H9 (cell line): Measurements from ENCODE around the gene APOL5. TPM values are rescaled to one million over a fixed set of nuclear protein-coding genes. Genes with fewer than 3 reads are reported as not detected.

Experiments used
- DNase-seq: peaks from one replicate; pipeline ENCODE4 v3.0.0-alpha.2; 2017
- H2AFZ ChIP-seq: one replicate; pipeline ENCODE4 v1.6.1; 2013; ENCODE audit warnings: mild to moderate bottlenecking, low read length, control low read depth, moderate library complexity
- H2AK5ac ChIP-seq: 2 replicates; pipeline ENCODE4 v1.6.1; 2013; ENCODE audit warnings: low read length, control low read depth, mixed read lengths; ENCODE audit not compliant: insufficient read length
- H2BK120ac ChIP-seq: one replicate; pipeline ENCODE4 v1.6.1; 2013; ENCODE audit warnings: low read depth, mild to moderate bottlenecking, low read length, control low read depth, inconsistent platforms; ENCODE audit not compliant: poor library complexity, severe bottlenecking
- H2BK12ac ChIP-seq: 2 replicates; pipeline ENCODE4 v1.6.1; 2013; ENCODE audit warnings: low read length, control low read depth, mixed read lengths, low read depth; ENCODE audit not compliant: insufficient read length
- H2BK15ac ChIP-seq: 2 replicates; pipeline ENCODE4 v1.6.1; 2013; ENCODE audit warnings: low read depth, low read length, control low read depth
- H2BK20ac ChIP-seq: one replicate; pipeline ENCODE4 v1.6.1; 2013; ENCODE audit warnings: low read depth, mild to moderate bottlenecking, low read length, control low read depth, inconsistent platforms; ENCODE audit not compliant: poor library complexity, severe bottlenecking
- H2BK5ac ChIP-seq: 2 replicates; pipeline ENCODE4 v1.6.1; 2013; ENCODE audit warnings: low read length, control low read depth, mixed read lengths; ENCODE audit not compliant: insufficient read length
- H3K14ac ChIP-seq: 2 replicates; pipeline ENCODE4 v1.6.1; 2013; ENCODE audit warnings: low read length, control low read depth; ENCODE audit not compliant: insufficient read depth
- H3K18ac ChIP-seq: 2 replicates; pipeline ENCODE4 v1.6.1; 2013; ENCODE audit warnings: low read depth, mild to moderate bottlenecking, mixed read lengths, low read length, control low read depth; ENCODE audit not compliant: insufficient read length
- H3K23ac ChIP-seq: 2 replicates; pipeline ENCODE4 v1.6.1; 2013; ENCODE audit warnings: low read length, control low read depth, mixed read lengths, low read depth; ENCODE audit not compliant: insufficient read length
- H3K23me2 ChIP-seq: 2 replicates; pipeline ENCODE4 v1.6.1; 2013; ENCODE audit warnings: low read depth, mild to moderate bottlenecking, mixed read lengths, low read length, control low read depth; ENCODE audit not compliant: insufficient read length, poor library complexity, severe bottlenecking
- H3K27ac ChIP-seq: 2 replicates; pipeline ENCODE4 v1.5.1; 2013; ENCODE audit warnings: low read length, control low read depth, mixed read lengths, low read depth; ENCODE audit not compliant: insufficient read length
- H3K27me3 ChIP-seq: 2 replicates; pipeline ENCODE4 v1.6.1; 2013; ENCODE audit warnings: low read length, control low read depth, inconsistent platforms; ENCODE audit not compliant: insufficient read depth
- H3K4ac ChIP-seq: 2 replicates; pipeline ENCODE4 v1.6.1; 2013; ENCODE audit warnings: low read depth, mild to moderate bottlenecking, control low read depth, inconsistent platforms, low read length, moderate library complexity
- H3K4me1 ChIP-seq: 2 replicates; pipeline ENCODE4 v1.6.1; 2013; ENCODE audit warnings: low read length, control low read depth, inconsistent platforms; ENCODE audit not compliant: insufficient read depth
- H3K4me2 ChIP-seq: 2 replicates; pipeline ENCODE4 v1.6.1; 2013; ENCODE audit warnings: low read length, control low read depth, mixed read lengths; ENCODE audit not compliant: insufficient read length, insufficient read depth
- H3K56ac ChIP-seq: 2 replicates; pipeline ENCODE4 v1.6.1; 2013; ENCODE audit warnings: low read depth, mild to moderate bottlenecking, mixed read lengths, low read length, control low read depth; ENCODE audit not compliant: insufficient read length
- H3K79me1 ChIP-seq: 2 replicates; pipeline ENCODE4 v1.6.1; 2013; ENCODE audit warnings: low read depth, mild to moderate bottlenecking, moderate library complexity, low read length, control low read depth, inconsistent platforms; ENCODE audit not compliant: insufficient read depth, poor library complexity, severe bottlenecking
- H3K79me2 ChIP-seq: 2 replicates; pipeline ENCODE4 v1.6.1; 2013; ENCODE audit warnings: low read length, control low read depth, inconsistent platforms; ENCODE audit not compliant: insufficient read depth
- H3K9ac ChIP-seq: 2 replicates; pipeline ENCODE4 v1.6.1; 2013; ENCODE audit warnings: low read length, control low read depth, mixed read lengths; ENCODE audit not compliant: insufficient read length; ENCODE audit errors: extremely low read depth
- H3K9me3 ChIP-seq: one replicate; pipeline ENCODE4 v1.6.1; 2013; ENCODE audit warnings: low read depth, low read length, inconsistent platforms; ENCODE audit not compliant: control insufficient read depth
- H3T11ph ChIP-seq: one replicate; pipeline ENCODE4 v1.6.1; 2013; ENCODE audit warnings: mild to moderate bottlenecking, low read length, control low read depth, inconsistent platforms
- H4K20me1 ChIP-seq: one replicate; pipeline ENCODE4 v1.6.1; 2013; ENCODE audit not compliant: control insufficient read depth, insufficient read length, insufficient read depth
- H4K5ac ChIP-seq: 2 replicates; pipeline ENCODE4 v1.6.1; 2013; ENCODE audit warnings: low read depth, mild to moderate bottlenecking, mixed read lengths, low read length, control low read depth; ENCODE audit not compliant: insufficient read length
- H4K8ac ChIP-seq: replicated peaks from 2 replicates; pipeline ENCODE4 v1.6.1; 2013; ENCODE audit warnings: low read length, control low read depth, mixed read lengths, low read depth; ENCODE audit not compliant: insufficient read length
- H4K91ac ChIP-seq: 2 replicates; pipeline ENCODE4 v1.6.1; 2013; ENCODE audit warnings: low read depth, mild to moderate bottlenecking, moderate library complexity, mixed read lengths, low read length, control low read depth; ENCODE audit not compliant: insufficient read length
- H3K27ac Mint-ChIP-seq, 3 experiments: 2 replicates in 2 of 3; 3 replicates in 1 of 3; pipeline ENCODE4 v1.8.0; 2020 to 2021; ENCODE audit warnings: mixed read lengths in 3 of 3, mild to moderate bottlenecking in 1 of 3, moderate library complexity in 1 of 3
- H3K27me3 Mint-ChIP-seq: 2 replicates; pipeline ENCODE4 v1.8.0; 2021; ENCODE audit warnings: low read depth, mild to moderate bottlenecking, moderate library complexity, mixed read lengths
- H3K36me3 Mint-ChIP-seq, 3 experiments: 2 replicates in 2 of 3; 3 replicates in 1 of 3; pipeline ENCODE4 v1.8.0; 2020 to 2021; ENCODE audit warnings: low read depth in 3 of 3, mixed read lengths in 3 of 3; ENCODE audit not compliant: insufficient read depth in 1 of 3
- H3K4me1 Mint-ChIP-seq, 2 experiments: 2 replicates each; pipeline ENCODE4 v1.8.0; 2020; ENCODE audit warnings: mixed read lengths in 2 of 2
- H3K4me3 Mint-ChIP-seq, 2 experiments: 2 replicates in 1 of 2; 3 replicates in 1 of 2; pipeline ENCODE4 v1.8.0; 2020 to 2021; ENCODE audit warnings: mild to moderate bottlenecking in 2 of 2, mixed read lengths in 2 of 2, moderate library complexity in 1 of 2
- H3K9me3 Mint-ChIP-seq, 2 experiments: 2 replicates in 1 of 2; 3 replicates in 1 of 2; pipeline ENCODE4 v1.8.0; 2020; ENCODE audit warnings: mild to moderate bottlenecking in 2 of 2, mixed read lengths in 2 of 2, moderate library complexity in 1 of 2
- whole genome bisulfite sequencing: extraction: QIAGEN DNeasy Blood & Tissue Kit; methylation state at CpG from one replicate; pipeline ENCODE4 v1.1.7; 2013; ENCODE audit warnings: missing lambda C conversion rate, low lambda C conversion rate, mixed read lengths; ENCODE audit not compliant: insufficient read length; ENCODE audit errors: extremely low coverage; 5-methylcytosine and 5-hydroxymethylcytosine counted together
- total RNA-seq: library from RNA; stranded (reverse); gene quantifications from 2 replicates; pipeline ENCODE4 v1.2.1, GENCODE V29; 2021
- TF ChIP-seq, protein P1 (sequence below): fragments of 200-600 bp; sonication (generic); conservative IDR thresholded peaks from 3 replicates; pipeline ENCODE4 v1.8.0; 2021; ENCODE audit warnings: antibody characterized with exemption, mild to moderate bottlenecking

APOL5 gene
- total RNA-seq, 1 experiment from 2014 or later: not detected

DNA sequence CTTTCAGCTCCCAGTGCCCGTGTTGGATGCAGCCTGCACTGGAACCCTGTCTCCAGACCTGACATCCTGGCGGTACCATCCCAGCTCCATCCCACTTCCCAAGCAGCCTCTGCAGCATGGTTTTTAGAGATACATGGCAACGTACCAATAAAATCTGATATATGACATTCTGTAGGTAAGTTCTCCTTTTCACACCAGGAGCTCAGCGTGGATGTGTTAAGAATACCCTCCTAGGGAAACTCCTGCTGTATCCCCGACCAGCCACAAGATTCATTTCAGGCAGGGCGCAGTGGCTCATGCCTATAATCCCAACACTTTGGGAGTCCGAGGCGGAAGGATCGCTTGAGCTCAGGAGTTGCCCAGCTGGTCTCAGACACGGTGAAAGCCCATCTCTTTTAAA lies 15.4 kb downstream of the APOL5 start:
- no peak overlapping the region for H2BK5ac ChIP-seq
- H3K18ac ChIP-seq: no peak overlapping the region
- H3K27ac ChIP-seq: no peak overlapping the region
- no peak overlapping the region for H3K4me3 Mint-ChIP-seq
- no peaks in the 10 kb centered on the region for H3K79me1 ChIP-seq
- H3K4me2 ChIP-seq: no peak overlapping the region
- no peak overlapping the region for H2BK15ac ChIP-seq
- no peak overlapping the region for H2BK20ac ChIP-seq
- TF ChIP-seq, protein P1, sequence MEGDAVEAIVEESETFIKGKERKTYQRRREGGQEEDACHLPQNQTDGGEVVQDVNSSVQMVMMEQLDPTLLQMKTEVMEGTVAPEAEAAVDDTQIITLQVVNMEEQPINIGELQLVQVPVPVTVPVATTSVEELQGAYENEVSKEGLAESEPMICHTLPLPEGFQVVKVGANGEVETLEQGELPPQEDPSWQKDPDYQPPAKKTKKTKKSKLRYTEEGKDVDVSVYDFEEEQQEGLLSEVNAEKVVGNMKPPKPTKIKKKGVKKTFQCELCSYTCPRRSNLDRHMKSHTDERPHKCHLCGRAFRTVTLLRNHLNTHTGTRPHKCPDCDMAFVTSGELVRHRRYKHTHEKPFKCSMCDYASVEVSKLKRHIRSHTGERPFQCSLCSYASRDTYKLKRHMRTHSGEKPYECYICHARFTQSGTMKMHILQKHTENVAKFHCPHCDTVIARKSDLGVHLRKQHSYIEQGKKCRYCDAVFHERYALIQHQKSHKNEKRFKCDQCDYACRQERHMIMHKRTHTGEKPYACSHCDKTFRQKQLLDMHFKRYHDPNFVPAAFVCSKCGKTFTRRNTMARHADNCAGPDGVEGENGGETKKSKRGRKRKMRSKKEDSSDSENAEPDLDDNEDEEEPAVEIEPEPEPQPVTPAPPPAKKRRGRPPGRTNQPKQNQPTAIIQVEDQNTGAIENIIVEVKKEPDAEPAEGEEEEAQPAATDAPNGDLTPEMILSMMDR: no peak
- H2BK12ac ChIP-seq: no peak overlapping the region
- H3K4ac ChIP-seq: no peak overlapping the region
- H3K4me1 Mint-ChIP-seq: peaks cover 6 to 14% of the 10 kb centered on the region in 2 experiments; a peak in 2 of 4 replicates
- H3K79me2 ChIP-seq: no peaks in the 10 kb centered on the region
- no peak overlapping the region for H3K9ac ChIP-seq
- H3K23me2 ChIP-seq: no peaks in the 10 kb centered on the region
- DNase-seq: no peak
- no peak overlapping the region for H3T11ph ChIP-seq
- H3K27ac Mint-ChIP-seq: no peak overlapping the region; a peak in 1 of 7 replicates
- no peak overlapping the region for H2AFZ ChIP-seq
- no CpG with 5 or more reads among the region's 10 CpGs for WGBS
- H3K23ac ChIP-seq: no peak overlapping the region
- H4K91ac ChIP-seq: no peak overlapping the region
- H4K5ac ChIP-seq: no peak overlapping the region
- H4K20me1 ChIP-seq: no peaks in the 10 kb centered on the region
- no peaks in the 10 kb centered on the region; a peak in 1 of 5 replicates for H3K9me3 Mint-ChIP-seq
- H3K9me3 ChIP-seq: no peaks in the 10 kb centered on the region
- H2AK5ac ChIP-seq: no peak overlapping the region
- no peak overlapping the region for H3K14ac ChIP-seq
- peaks cover 7% of the 10 kb centered on the region for H3K27me3 Mint-ChIP-seq
- no peaks in the 10 kb centered on the region for H3K4me1 ChIP-seq
- H3K27me3 ChIP-seq: no peaks in the 10 kb centered on the region
- H4K8ac ChIP-seq: no peak overlapping the region
- no peak overlapping the region for H2BK120ac ChIP-seq
- peaks cover 10 to 22% (median 11%) of the 10 kb centered on the region in 3 experiments for H3K36me3 Mint-ChIP-seq
- H3K56ac ChIP-seq: no peak overlapping the region
